ENCODE data around the gene ATXN7L2.

ATXN7L2 gene

DNA sequence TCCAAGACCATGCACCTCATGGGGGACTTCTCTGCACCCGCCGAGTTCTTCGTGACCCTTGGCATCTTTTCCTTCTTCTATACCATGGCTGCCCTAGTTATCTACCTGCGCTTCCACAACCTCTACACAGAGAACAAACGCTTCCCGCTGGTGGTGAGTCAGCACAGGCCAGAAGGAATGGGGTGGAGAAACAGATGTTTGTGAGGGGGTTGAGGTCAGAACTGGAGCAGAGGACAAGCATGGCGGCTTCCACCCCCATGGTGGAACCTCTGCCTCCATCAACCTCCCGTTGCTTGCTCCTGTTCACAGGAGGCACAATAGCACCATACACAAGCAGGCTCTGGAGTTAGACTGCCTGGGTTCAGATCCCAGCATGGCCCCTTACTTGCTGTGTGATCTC is 6.9 kb upstream of the ATXN7L2 start:
- DNase-seq = no peak

DNA sequence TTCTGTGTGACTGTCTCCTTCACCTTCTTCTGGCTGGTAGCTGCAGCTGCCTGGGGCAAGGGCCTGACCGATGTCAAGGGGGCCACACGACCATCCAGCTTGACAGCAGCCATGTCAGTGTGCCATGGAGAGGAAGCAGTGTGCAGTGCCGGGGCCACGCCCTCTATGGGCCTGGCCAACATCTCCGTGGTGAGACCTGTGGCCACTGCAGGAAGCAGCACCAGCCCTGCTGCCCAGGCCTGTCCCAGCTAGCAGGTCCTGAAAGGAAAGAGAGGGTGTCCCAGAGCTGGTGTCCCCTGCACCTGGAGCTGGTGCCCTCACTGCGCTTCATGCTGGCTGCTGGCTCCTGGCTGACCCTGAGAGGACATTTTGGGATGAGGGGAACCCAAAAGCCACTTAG is 5.9 kb upstream of the ATXN7L2 start:
- peak; percentile 33 for DNase-seq

DNA sequence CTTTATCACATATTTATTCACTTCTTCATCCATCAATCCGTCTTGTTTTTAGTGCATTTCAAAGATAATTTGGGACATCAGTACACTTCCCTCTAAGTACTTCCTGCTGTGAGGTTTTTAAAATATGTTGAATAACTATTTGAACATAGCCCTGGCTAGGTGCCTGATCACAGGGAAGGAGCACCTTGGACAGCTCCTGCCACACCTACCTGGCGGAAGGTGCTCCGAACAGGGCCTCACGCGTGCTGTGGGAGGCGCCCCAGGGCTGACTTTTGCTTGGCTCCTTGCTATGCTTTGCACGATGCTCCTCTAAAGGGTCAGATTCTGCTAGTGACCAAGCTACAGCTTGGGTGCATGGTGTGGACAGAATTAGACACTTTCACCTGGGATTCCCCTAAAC is 4.9 kb upstream of the ATXN7L2 start:
- no peak for DNase-seq

DNA sequence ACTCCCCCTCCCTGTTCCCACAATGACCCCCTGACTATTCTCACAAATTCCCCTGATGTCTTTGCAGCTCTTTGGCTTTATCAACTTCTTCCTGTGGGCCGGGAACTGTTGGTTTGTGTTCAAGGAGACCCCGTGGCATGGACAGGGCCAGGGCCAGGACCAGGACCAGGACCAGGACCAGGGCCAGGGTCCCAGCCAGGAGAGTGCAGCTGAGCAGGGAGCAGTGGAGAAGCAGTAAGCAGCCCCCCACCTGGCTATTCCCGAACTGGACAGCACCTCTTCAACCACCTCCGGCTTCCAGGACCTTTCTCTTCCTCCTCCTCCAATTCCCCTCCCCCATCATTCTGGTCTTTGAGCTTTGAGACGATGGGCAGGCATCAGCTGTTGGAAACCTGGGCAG is 4.4 kb upstream of the ATXN7L2 start:
- no peak for DNase-seq

DNA sequence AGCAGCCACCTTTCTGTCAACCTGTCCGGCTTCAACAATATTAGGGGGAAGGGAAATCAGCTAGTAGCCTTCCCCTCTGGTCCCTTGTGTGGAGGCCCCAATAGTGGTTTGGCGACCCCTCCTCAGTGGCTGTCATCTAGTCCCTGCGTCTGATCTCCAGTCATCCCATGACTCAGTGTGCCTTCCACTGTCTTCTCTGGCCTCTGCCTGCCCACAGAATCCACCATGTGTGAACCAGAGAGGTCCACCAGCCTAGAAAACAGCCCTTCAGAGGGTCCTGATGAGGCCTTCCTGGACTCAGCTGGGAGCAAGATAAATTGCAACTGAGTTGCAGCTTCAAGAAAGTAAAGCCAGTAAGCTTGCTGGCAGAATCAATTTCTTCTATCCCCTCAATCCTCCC is 3.8 kb upstream of the ATXN7L2 start:
- no peak for DNase-seq

DNA sequence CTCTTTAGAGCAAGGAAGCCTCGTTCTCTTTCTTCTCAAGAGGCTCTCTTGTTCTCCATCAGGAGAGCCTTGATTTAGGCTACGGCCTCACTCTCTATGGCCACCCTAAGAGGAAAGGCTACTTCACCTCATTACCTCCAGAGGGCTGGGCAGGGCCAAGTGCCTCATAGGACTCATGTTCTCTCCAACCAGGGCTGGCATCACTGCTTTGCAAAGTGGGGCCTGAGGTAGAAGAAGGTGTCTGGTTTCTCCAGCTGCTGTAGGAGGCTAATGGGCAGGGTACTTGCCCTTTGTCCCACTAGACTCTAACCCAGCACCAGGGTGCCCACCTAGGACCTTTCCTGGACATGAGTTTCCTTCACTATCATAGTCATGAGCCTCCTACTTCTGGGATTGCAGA is 2.1 kb upstream of the ATXN7L2 start:
- DNase-seq = no peak

DNA sequence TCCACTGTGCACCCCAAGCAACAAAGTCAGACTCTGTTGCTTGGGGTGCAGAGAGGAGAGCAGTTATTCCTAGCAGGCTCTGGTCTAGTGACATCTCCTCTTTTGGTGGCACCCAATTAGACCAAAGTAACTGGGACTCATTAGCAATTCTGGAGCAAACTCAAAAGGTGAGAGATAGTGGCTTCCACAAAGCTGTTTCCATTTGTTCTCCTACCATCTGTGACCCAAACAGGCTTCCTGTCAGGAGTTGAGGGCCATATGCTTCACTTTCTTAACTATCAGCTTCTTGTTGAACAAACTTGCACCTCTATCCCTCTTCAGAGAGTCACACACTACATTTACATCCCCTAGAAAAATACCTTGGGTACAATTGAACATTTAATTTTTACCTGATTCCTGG is 1.5 kb upstream of the ATXN7L2 start:
- DNase-seq = no peak

DNA sequence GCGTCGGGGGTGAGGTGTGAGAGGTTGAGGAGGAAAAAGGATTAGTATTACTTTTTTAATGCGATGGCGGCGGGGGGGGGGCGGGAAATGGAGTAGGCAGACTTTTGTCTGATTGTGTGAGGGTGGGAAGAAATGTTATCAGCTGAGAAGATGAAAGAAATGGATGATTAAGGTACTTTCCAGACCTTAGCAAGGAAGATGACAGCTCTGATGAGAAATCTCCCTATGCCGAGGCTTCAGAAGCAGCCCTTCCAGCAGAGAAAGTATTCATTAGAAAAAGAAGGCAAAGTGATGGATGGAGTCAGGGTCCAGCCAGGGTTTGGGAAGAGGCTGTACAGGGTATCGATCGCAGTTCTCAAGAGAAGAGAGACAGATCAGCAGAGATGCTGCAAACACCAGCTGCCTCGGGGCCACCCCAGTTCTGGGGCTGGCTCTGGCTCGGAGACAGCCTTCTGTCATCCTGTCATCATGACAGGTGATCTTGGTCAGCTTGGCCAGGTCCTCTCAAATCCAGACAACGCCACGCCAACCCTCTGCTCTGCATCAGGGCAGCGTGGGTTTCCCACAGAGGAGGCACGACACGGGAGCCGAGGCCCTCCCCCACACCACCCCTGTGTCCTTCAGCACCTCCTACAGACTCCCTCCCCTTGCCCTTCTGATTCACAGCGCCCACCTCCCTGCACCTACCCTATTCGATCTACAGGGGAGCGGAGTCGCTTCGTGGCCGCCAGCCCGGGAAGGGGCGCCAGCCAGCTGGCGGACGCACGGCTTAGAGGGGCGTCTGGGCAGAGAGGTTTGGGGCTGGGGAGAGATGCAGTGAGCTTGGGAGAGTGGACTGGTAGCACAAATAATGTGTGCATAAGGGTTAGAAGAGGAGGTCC is 674 bp upstream of the ATXN7L2 start:
- DNase-seq = no peak

DNA sequence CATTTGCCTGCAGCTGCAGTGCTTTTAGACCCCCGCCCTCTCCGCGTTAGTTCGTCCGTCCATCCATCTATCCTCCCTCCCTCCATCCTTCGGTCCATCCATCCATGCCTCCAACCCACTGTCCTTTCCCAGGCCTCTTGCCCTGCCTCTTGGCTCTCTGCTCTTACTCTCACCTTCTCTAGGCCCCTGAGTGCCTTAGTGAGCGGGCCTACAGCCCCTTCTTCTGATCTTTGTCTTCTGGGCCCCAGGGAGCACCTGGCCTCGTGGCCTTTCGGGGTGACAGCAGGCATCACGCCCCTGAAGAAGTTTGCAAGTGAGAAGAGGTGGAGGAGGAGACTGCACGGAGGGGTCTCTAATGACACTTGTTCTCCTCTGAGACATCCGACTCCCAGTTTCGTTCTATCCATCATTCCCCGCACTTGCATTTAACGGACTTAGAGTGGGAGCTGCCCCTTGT is 842 bp downstream of the ATXN7L2 start:
- no peak for DNase-seq

DNA sequence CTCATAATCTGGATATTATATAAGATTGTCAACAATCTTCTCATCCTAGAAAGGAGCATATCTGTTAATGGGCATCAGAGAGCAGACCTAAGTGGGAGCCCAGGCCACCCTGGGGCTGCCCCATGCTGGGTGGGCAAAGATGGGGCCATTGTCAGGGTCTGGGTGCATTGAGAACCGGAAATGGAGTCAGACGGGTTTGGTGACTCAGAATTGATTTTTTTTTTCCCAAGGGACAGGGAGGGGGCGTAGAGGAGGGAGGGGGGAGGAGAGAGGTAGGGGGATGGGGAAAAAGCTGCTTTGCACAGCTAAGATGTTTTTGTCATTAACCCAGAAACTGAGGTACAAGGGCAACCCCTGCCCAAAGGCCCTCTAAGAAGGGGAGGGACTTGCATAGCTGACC is 1.3 kb downstream of the ATXN7L2 start:
- DNase-seq = no peak

DNA sequence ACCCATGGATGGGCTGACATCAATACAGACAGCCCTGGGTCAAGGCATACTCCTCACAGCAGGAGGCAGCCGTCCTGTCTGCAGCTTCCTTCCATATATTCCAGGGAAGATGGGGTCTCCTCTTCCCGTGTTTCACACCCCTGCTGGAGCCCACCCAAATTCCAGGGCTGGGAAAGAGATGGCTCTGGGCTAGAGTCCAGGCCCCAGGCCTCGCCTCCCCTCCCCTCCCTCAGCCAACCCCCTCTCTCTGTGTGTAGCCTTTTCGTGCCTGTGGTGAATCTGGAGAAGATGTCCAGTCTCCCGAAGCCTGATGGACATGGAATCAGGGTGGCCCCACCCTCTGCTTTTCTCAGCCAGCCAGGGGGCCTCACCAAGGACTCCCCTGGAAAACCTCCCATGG is 3.6 kb downstream of the ATXN7L2 start:
- DNase-seq = no peak

DNA sequence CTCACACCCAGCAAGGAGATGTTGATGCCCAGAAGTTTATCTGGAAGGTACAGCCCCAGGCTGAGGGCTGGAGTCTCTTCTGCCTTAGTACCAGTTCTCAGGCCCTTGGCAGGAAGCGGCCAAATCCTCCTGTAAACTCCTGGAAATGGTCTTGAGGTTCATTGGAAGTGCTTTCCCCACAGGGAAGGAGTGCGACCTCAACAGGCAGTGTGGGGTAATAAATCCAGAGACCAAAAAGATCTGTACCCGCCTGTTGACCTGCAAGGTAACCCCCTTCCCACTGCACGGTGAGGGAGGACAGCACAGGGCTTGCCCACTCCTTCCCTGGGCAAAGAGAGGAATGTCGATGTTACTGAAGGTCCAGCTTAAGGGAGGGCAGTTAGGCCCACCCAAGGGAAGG is 4.5 kb downstream of the ATXN7L2 start:
- no peak for DNase-seq

DNA sequence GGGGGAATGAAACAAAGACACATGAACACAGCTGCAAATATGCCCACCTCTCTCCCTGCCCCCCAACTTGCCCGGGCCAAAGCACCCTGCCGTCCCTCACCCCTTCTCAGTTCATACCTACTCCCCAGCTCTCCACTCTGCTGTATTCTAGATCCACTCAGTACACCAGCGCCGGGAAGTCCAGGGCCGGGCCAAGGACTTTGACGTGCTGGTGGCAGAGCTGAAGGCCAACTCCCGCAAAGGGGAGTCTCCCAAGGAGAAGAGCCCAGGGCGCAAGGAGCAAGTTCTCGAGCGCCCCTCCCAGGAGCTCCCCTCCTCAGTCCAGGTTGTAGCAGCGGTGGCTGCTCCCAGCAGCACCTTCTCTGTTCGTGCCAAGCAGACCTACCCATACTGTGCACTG is 5.0 kb downstream of the ATXN7L2 start:
- DNase-seq = no peak

DNA sequence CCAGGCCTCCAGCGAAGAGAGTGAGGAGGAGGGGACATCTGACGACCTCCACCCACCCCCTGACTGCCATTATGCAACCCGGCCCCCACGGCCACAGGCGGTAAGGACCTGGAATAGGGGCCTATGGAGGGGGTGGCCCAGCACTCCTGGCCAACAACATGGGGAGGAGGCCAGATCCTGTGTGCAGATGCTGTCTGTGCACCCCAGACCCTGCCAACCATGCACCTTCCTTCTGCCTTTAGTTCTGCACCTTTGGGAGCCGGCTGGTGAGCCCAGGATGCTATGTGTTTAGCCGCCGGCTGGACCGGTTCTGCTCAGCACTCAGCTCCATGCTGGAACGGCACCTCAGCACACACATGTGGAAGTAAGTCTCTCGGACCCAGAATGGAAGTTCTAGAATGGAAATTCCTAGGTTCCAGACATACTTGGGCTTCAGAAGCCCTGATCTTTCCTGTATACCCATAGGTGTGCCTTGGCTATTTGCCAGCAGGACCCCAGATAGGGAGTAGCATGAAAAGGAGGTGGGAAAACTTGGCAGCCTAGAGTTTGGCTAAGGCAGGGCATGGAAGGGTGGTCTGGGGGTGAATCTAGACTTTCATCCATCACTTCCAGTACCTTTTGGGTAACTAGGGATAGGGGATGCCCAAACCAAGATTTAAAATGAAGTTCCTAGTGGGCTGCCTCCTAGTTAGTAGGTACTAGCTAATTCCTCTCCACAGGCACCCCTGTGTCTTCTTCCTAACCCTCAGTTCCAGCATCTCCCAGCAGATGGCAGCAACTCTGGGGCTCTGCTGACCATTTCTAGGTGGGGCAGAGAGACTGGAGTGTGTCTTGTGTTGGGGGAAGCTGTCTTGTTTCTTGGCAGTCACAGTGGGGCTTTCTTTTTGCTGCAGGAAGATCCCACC is 6.6 kb downstream of the ATXN7L2 start:
- peak; percentile 50 for DNase-seq

DNA sequence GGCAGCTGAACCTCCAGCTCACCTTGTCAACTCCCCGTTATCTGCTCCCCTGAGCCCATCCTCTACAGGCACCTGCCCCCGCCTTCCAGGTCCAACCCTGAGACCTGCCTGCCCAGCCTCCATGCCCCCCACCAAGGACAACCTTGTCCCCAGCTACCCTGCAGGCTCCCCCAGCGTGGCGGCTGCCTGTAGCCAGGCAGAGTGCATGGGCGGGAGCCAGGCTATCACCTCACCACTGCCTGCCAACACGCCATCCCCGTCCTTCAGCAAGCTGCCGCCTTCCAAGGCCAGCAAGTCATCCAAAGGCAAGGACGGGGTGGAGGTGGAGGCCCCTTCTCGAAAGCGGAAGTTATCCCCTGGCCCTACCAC is 7.2 kb downstream of the ATXN7L2 start:
- DNase-seq = no peak

DNA sequence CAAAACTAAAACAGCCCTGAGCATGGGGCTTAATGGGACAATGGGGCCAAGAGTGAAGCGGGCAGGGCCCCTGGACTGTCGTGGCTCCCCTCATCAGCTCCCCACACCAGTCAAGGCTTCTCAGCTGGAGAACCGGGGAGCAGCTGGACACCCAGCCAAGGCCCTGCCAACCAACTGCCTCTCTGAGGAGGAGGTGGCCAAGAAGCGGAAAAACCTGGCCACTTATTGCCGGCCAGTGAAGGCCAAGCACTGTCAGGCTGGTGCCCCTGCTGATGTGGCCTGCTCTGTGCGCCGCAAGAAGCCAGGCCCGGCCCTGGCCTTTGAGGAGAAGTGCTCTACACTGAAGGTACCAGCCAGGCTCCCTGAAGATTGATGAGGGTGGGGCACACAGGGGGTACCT is 7.7 kb downstream of the ATXN7L2 start:
- no peak for DNase-seq

DNA sequence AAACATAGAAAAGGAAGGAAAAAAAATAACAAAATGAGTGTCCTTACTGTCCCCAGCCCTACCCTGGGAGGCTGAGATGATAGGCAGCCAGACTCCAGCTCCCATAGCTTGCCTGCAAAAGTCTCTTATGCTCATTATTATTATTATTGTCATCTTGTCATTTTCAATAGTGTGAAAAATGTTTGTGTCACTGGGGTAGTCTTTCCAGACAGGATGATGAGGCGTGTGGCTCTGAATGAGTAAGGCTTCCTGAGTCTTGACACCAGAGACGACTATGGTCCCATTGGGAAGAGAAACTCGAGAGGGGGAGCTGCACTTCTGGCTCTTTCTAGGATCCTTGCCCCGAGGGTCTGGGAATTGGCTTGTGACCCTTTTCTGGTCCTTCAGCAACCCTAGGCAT is 9.1 kb downstream of the ATXN7L2 start:
- no peak for DNase-seq

DNA sequence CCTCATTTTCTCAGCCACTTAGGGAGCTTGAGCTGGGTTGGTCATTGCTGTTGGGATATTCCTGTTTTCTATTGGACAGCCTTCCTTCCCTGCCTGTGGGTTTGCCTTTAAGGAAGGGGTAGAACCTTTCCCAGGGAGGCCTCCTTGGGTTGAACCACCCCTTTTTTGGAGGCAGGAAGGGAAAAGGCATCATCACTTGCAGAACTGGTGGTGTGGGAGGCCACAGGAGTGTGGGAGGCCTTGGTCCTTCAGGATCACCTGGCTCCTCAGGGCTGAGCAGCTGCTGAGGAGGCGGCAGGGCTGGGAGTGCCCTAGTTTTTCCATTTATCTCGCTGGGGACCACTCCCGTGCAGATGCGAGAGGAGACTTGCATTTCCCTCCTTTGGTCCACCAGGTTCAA is 9.5 kb downstream of the ATXN7L2 start:
- DNase-seq = no peak

DNA sequence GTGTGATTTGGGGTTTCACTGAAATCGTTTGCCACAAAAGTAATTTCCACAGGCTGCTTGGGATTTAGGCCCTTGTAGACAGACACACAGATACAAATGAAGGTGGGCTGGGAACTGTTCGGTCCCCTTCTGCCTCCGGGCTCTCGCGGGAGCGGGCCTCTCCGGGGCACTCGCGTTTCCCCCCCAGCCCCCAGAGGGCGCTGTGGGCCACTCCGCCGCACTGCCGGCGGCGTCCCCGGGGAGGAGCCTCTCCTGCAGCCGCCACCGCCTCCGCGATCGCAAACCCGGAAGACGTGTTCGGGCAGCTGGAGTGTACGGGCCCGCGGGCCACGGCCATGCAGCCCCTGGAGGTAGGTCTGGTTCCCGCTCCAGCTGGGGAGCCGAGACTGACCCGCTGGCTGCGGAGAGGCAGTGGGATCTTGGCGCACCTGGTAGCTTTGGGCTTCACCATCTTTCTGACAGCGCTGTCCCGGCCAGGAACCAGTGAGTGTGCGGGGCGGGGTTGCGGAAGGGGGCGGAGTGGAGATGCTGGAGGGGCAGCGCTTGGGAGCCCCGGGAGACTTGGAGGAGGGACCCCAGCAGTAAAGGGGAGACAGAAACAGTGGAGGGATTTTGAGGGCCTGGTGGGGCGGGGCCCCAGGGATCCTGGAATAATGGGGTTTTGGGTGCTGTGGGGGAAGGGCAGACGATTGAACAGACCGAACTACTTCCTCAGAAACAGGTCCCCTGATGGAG is 10.3 kb downstream of the ATXN7L2 start, which contains the start of gene CYB561D1:
CYB561D1 (plus strand) TSS at position 290 of the 735 bp plus-strand sequence; CDS start at position 336, 46 bp downstream.
- peak; percentile 69 for DNase-seq

DNA sequence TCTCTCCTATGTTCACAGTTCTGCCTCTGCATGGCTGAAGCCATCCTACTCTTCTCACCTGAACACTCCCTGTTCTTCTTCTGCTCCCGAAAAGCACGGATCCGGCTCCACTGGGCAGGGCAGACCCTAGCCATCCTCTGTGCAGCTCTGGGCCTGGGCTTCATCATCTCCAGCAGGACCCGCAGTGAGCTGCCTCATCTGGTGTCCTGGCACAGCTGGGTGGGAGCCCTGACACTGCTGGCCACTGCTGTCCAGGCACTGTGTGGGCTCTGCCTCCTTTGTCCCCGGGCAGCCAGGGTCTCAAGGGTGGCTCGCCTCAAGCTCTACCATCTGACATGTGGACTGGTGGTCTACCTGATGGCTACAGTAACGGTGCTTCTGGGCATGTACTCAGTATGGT is 12.0 kb downstream of the ATXN7L2 start:
- DNase-seq = no peak

DNA sequence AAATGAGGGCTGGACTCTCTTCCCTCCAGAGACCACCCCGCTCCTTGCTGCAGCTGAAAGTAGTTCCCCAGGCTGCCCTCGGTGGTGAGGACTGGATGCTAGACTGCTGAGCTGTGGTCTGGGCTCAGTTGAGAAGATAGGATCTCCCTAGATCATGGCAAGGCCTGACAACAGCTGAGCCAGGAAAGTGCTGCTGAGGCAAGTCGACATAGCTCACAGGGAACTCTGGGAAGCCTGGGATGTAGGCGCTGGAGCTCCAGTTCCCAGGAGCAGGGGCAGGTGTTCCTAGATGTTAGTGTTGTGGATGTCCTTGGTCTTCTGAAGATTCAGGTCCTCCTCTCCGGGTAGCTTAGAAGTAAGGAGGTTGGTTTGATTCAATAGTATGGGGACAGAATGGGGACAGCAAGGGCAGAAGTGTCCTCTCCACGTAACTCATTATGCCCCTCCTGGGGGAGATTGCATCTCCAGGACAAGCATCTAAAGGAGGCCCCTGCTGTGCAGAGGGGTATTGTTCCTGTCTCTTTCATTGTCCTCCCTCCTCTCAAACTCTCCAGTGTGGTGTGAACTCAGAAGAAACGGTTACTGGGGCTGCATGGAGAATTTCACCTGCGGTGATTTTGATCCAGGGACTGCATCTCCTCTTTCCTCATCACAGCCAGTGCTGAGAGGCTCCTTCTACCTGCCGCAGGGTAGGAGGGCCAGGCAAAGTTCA is 13.9 kb downstream of the ATXN7L2 start:
- DNase-seq = no peak

DNA sequence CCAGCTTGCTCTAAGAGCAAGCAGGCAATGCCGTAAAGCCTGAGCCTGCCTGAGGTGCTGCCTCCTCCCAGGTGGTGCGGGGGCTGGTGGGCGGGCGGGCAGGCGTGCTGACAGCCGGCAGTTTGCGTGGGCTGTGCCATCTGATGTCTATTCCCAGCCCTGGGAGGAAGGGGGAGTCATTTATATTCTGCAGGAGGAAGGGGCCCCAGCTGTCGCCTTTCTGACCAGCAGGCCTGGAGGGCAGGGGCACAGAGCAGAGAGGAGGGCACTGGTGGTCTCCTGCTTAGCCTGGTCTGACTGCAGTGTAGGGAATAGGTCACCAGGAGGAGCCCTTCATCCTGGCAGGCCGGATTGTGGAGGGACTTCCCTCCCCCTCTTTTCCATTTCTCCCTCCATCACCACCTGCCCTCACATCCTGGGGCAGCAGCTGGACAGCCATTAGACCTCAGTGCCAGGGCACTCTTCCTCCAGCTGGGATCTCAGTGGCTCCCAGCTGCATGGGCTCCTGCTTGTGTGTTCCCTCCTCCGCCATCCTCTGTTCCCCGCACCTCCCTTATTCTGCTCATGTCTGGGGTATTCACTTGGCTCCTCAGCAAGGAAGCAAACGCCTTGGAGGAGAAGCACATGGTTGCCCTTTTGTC is 14.6 kb downstream of the ATXN7L2 start:
- DNase-seq = no peak

Data from MV-4-11 (cell line).